H9 (cell line): Measurements from ENCODE around the gene POLR3B. TPM values are rescaled to one million over a fixed set of nuclear protein-coding genes. Genes with fewer than 3 reads are reported as not detected.

ENCODE experiments used
- DNase-seq: peaks from one replicate; pipeline ENCODE4 v3.0.0-alpha.2; 2017
- H2AFZ ChIP-seq: one replicate; pipeline ENCODE4 v1.6.1; 2013; ENCODE audit warnings: mild to moderate bottlenecking, low read length, control low read depth, moderate library complexity
- H2AK5ac ChIP-seq: 2 replicates; pipeline ENCODE4 v1.6.1; 2013; ENCODE audit warnings: low read length, control low read depth, mixed read lengths; ENCODE audit not compliant: insufficient read length
- H2BK120ac ChIP-seq: one replicate; pipeline ENCODE4 v1.6.1; 2013; ENCODE audit warnings: low read depth, mild to moderate bottlenecking, low read length, control low read depth, inconsistent platforms; ENCODE audit not compliant: poor library complexity, severe bottlenecking
- H2BK12ac ChIP-seq: 2 replicates; pipeline ENCODE4 v1.6.1; 2013; ENCODE audit warnings: low read length, control low read depth, mixed read lengths, low read depth; ENCODE audit not compliant: insufficient read length
- H2BK15ac ChIP-seq: 2 replicates; pipeline ENCODE4 v1.6.1; 2013; ENCODE audit warnings: low read depth, low read length, control low read depth
- H2BK20ac ChIP-seq: one replicate; pipeline ENCODE4 v1.6.1; 2013; ENCODE audit warnings: low read depth, mild to moderate bottlenecking, low read length, control low read depth, inconsistent platforms; ENCODE audit not compliant: poor library complexity, severe bottlenecking
- H2BK5ac ChIP-seq: 2 replicates; pipeline ENCODE4 v1.6.1; 2013; ENCODE audit warnings: low read length, control low read depth, mixed read lengths; ENCODE audit not compliant: insufficient read length
- H3K14ac ChIP-seq: 2 replicates; pipeline ENCODE4 v1.6.1; 2013; ENCODE audit warnings: low read length, control low read depth; ENCODE audit not compliant: insufficient read depth
- H3K18ac ChIP-seq: 2 replicates; pipeline ENCODE4 v1.6.1; 2013; ENCODE audit warnings: low read depth, mild to moderate bottlenecking, mixed read lengths, low read length, control low read depth; ENCODE audit not compliant: insufficient read length
- H3K23ac ChIP-seq: 2 replicates; pipeline ENCODE4 v1.6.1; 2013; ENCODE audit warnings: low read length, control low read depth, mixed read lengths, low read depth; ENCODE audit not compliant: insufficient read length
- H3K23me2 ChIP-seq: 2 replicates; pipeline ENCODE4 v1.6.1; 2013; ENCODE audit warnings: low read depth, mild to moderate bottlenecking, mixed read lengths, low read length, control low read depth; ENCODE audit not compliant: insufficient read length, poor library complexity, severe bottlenecking
- H3K27ac ChIP-seq: 2 replicates; pipeline ENCODE4 v1.5.1; 2013; ENCODE audit warnings: low read length, control low read depth, mixed read lengths, low read depth; ENCODE audit not compliant: insufficient read length
- H3K27me3 ChIP-seq: 2 replicates; pipeline ENCODE4 v1.6.1; 2013; ENCODE audit warnings: low read length, control low read depth, inconsistent platforms; ENCODE audit not compliant: insufficient read depth
- H3K4ac ChIP-seq: 2 replicates; pipeline ENCODE4 v1.6.1; 2013; ENCODE audit warnings: low read depth, mild to moderate bottlenecking, control low read depth, inconsistent platforms, low read length, moderate library complexity
- H3K4me1 ChIP-seq: 2 replicates; pipeline ENCODE4 v1.6.1; 2013; ENCODE audit warnings: low read length, control low read depth, inconsistent platforms; ENCODE audit not compliant: insufficient read depth
- H3K4me2 ChIP-seq: 2 replicates; pipeline ENCODE4 v1.6.1; 2013; ENCODE audit warnings: low read length, control low read depth, mixed read lengths; ENCODE audit not compliant: insufficient read length, insufficient read depth
- H3K56ac ChIP-seq: 2 replicates; pipeline ENCODE4 v1.6.1; 2013; ENCODE audit warnings: low read depth, mild to moderate bottlenecking, mixed read lengths, low read length, control low read depth; ENCODE audit not compliant: insufficient read length
- H3K79me1 ChIP-seq: 2 replicates; pipeline ENCODE4 v1.6.1; 2013; ENCODE audit warnings: low read depth, mild to moderate bottlenecking, moderate library complexity, low read length, control low read depth, inconsistent platforms; ENCODE audit not compliant: insufficient read depth, poor library complexity, severe bottlenecking
- H3K79me2 ChIP-seq: 2 replicates; pipeline ENCODE4 v1.6.1; 2013; ENCODE audit warnings: low read length, control low read depth, inconsistent platforms; ENCODE audit not compliant: insufficient read depth
- H3K9ac ChIP-seq: 2 replicates; pipeline ENCODE4 v1.6.1; 2013; ENCODE audit warnings: low read length, control low read depth, mixed read lengths; ENCODE audit not compliant: insufficient read length; ENCODE audit errors: extremely low read depth
- H3K9me3 ChIP-seq: one replicate; pipeline ENCODE4 v1.6.1; 2013; ENCODE audit warnings: low read depth, low read length, inconsistent platforms; ENCODE audit not compliant: control insufficient read depth
- H3T11ph ChIP-seq: one replicate; pipeline ENCODE4 v1.6.1; 2013; ENCODE audit warnings: mild to moderate bottlenecking, low read length, control low read depth, inconsistent platforms
- H4K20me1 ChIP-seq: one replicate; pipeline ENCODE4 v1.6.1; 2013; ENCODE audit not compliant: control insufficient read depth, insufficient read length, insufficient read depth
- H4K5ac ChIP-seq: 2 replicates; pipeline ENCODE4 v1.6.1; 2013; ENCODE audit warnings: low read depth, mild to moderate bottlenecking, mixed read lengths, low read length, control low read depth; ENCODE audit not compliant: insufficient read length
- H4K8ac ChIP-seq: replicated peaks from 2 replicates; pipeline ENCODE4 v1.6.1; 2013; ENCODE audit warnings: low read length, control low read depth, mixed read lengths, low read depth; ENCODE audit not compliant: insufficient read length
- H4K91ac ChIP-seq: 2 replicates; pipeline ENCODE4 v1.6.1; 2013; ENCODE audit warnings: low read depth, mild to moderate bottlenecking, moderate library complexity, mixed read lengths, low read length, control low read depth; ENCODE audit not compliant: insufficient read length
- H3K27ac Mint-ChIP-seq, 3 experiments: 2 replicates in 2 of 3; 3 replicates in 1 of 3; pipeline ENCODE4 v1.8.0; 2020 to 2021; ENCODE audit warnings: mixed read lengths in 3 of 3, mild to moderate bottlenecking in 1 of 3, moderate library complexity in 1 of 3
- H3K27me3 Mint-ChIP-seq: 2 replicates; pipeline ENCODE4 v1.8.0; 2021; ENCODE audit warnings: low read depth, mild to moderate bottlenecking, moderate library complexity, mixed read lengths
- H3K36me3 Mint-ChIP-seq, 3 experiments: 2 replicates in 2 of 3; 3 replicates in 1 of 3; pipeline ENCODE4 v1.8.0; 2020 to 2021; ENCODE audit warnings: low read depth in 3 of 3, mixed read lengths in 3 of 3; ENCODE audit not compliant: insufficient read depth in 1 of 3
- H3K4me1 Mint-ChIP-seq, 2 experiments: 2 replicates each; pipeline ENCODE4 v1.8.0; 2020; ENCODE audit warnings: mixed read lengths in 2 of 2
- H3K4me3 Mint-ChIP-seq, 2 experiments: 2 replicates in 1 of 2; 3 replicates in 1 of 2; pipeline ENCODE4 v1.8.0; 2020 to 2021; ENCODE audit warnings: mild to moderate bottlenecking in 2 of 2, mixed read lengths in 2 of 2, moderate library complexity in 1 of 2
- H3K9me3 Mint-ChIP-seq, 2 experiments: 2 replicates in 1 of 2; 3 replicates in 1 of 2; pipeline ENCODE4 v1.8.0; 2020; ENCODE audit warnings: mild to moderate bottlenecking in 2 of 2, mixed read lengths in 2 of 2, moderate library complexity in 1 of 2
- CTCF ChIP-seq: fragments of 200-600 bp; sonication (generic); conservative IDR thresholded peaks from 3 replicates; pipeline ENCODE4 v1.8.0; 2021; ENCODE audit warnings: antibody characterized with exemption, mild to moderate bottlenecking
- WGBS: extraction: QIAGEN DNeasy Blood & Tissue Kit; methylation state at CpG from one replicate; pipeline ENCODE4 v1.1.7; 2013; ENCODE audit warnings: missing lambda C conversion rate, low lambda C conversion rate, mixed read lengths; ENCODE audit not compliant: insufficient read length; ENCODE audit errors: extremely low coverage; 5-methylcytosine and 5-hydroxymethylcytosine counted together
- total RNA-seq: library from RNA; stranded (reverse); gene quantifications from 2 replicates; pipeline ENCODE4 v1.2.1, GENCODE V29; 2021

POLR3B gene
- total RNA-seq, 1 experiment from 2014 or later, result 13.4 TPM

- H3K18ac ChIP-seq, result no peak overlapping the region
- H3T11ph ChIP-seq, result no peak overlapping the region
- no peak overlapping the region for H3K4ac ChIP-seq
- no peak overlapping the region for H2BK15ac ChIP-seq
- H3K56ac ChIP-seq, result no peak overlapping the region
- H3K79me1 ChIP-seq, result no peaks in the 10 kb centered on the region
- WGBS, result no CpG with 5 or more reads among the region's 5 CpGs
- no peak overlapping the region for H2AK5ac ChIP-seq
- no peak overlapping the region for H4K5ac ChIP-seq
- H3K23ac ChIP-seq, result no peak overlapping the region
- H3K27ac Mint-ChIP-seq, result no peak overlapping the region
- H3K9ac ChIP-seq, result no peak overlapping the region
- H3K14ac ChIP-seq, result no peak overlapping the region
- no peak for DNase-seq
- H2BK12ac ChIP-seq, result no peak overlapping the region
- H3K36me3 Mint-ChIP-seq, result no peaks in the 10 kb centered on the region
- no peaks in the 10 kb centered on the region for H3K9me3 Mint-ChIP-seq
- no peaks in the 10 kb centered on the region for H3K9me3 ChIP-seq
- no peak overlapping the region for H3K27ac ChIP-seq
- H3K27me3 Mint-ChIP-seq, result no peaks in the 10 kb centered on the region
- H3K4me1 Mint-ChIP-seq, result peaks cover 24 to 33% of the 10 kb centered on the region in 2 experiments
- TF ChIP-seq CTCF, result no peak
- no peak overlapping the region for H2BK120ac ChIP-seq
- no peak overlapping the region for H4K91ac ChIP-seq
- H2AFZ ChIP-seq, result no peak overlapping the region
- no peaks in the 10 kb centered on the region for H3K4me1 ChIP-seq
- H2BK20ac ChIP-seq, result no peak overlapping the region
- no peaks in the 10 kb centered on the region for H4K20me1 ChIP-seq
- no peak overlapping the region for H4K8ac ChIP-seq
- no peak overlapping the region for H3K4me2 ChIP-seq
- no peaks in the 10 kb centered on the region for H3K79me2 ChIP-seq
- no peaks in the 10 kb centered on the region for H3K23me2 ChIP-seq
- no peak overlapping the region for H3K4me3 Mint-ChIP-seq
- no peak overlapping the region for H2BK5ac ChIP-seq
- no peaks in the 10 kb centered on the region for H3K27me3 ChIP-seq
Measured at GRCh38 chr12:106490264-106490663, 132.7 kb downstream of the POLR3B start.
